ENCODE measurements around the gene CELF2. TPM values are rescaled to one million over a fixed set of nuclear protein-coding genes. Genes with fewer than 3 reads are reported as not detected.
A peak's percentile ranks its signal among the peaks of the same experiment; 100 is the strongest.
"Not testable (repeated sequence)": the region's sequence is repeated elsewhere in the genome, so short reads cannot be mapped to it uniquely, and the experiment has no call there.

CELF2 gene
- 10 to 100 TPM in 3 of 4 donors, 1 to 10 TPM in 1; 9.8 to 11.3 (median 10.6) TPM for polyA plus RNA-seq (ENCODE audit: insufficient read length in 4 of 4)

DNA sequence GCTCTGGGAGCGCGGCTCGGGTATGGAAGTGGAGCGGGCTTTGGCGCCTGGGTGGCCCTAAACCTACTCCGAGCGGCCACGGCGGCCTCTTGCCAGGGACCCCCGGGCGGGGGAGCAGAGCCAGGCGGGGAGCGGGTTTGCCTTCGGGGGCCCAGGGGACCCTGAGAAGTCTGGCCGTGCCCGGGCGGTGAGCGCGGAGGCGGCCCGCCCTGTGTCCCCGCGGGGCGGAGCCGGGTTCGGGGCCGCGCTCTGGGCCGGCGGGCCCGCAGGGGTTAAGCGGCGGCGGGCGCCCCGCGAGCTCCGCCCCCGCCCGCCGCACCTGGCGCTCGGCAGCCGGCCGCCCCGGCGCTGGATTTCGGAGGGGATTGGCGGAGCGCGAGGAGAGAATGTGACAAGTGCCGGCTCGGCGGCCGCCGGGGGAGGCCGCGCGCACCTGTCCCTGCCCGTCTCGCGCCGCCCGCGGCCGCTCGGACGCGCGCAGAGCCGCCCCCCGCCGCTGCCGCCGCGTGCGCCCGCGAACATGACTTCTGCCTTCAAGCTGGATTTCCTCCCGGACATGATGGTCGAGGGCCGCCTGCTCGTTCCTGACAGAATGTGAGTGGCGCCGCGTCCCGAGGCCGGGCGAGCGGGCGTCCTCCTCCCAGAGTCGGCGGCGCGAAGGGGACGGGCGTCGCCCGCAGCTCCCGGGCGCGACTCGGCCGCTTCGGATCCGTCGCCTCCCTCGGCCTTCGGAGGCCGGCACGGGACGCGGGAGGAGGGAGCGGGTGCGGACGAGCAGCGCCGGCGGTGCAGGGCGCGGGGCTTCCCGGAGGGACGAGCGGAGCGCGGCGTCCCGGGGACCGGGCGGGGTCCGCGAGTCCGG lies at the start of gene CELF2:
CELF2 (plus strand) TSS at position 303 of the 862 bp plus-strand sequence; CDS start at position 521, 218 bp downstream.
- peak in 1 of 4 donors; percentile 15 for DNase-seq (ENCODE audit: low read depth in 4 of 4, low spot score in 2 of 4)

GRCh38 chr10:10968257-10968588 lies 49.4 kb upstream of the CELF2 start:
- DNase-seq (ENCODE audit: low read depth in 4 of 4, low spot score in 2 of 4), result no peak

GRCh38 chr10:10973310-10973709 lies 44.4 kb upstream of the CELF2 start:
- no peak for DNase-seq (ENCODE audit: low read depth in 4 of 4, low spot score in 2 of 4)

- no peak for DNase-seq (ENCODE audit: low read depth in 4 of 4, low spot score in 2 of 4)
These were observed 42.0 kb upstream of the CELF2 start for GRCh38 chr10:10975647-10976046.

GRCh38 chr10:10976652-10977051 lies 41.0 kb upstream of the CELF2 start:
- DNase-seq (ENCODE audit: low read depth in 4 of 4, low spot score in 2 of 4), result no peak

DNA sequence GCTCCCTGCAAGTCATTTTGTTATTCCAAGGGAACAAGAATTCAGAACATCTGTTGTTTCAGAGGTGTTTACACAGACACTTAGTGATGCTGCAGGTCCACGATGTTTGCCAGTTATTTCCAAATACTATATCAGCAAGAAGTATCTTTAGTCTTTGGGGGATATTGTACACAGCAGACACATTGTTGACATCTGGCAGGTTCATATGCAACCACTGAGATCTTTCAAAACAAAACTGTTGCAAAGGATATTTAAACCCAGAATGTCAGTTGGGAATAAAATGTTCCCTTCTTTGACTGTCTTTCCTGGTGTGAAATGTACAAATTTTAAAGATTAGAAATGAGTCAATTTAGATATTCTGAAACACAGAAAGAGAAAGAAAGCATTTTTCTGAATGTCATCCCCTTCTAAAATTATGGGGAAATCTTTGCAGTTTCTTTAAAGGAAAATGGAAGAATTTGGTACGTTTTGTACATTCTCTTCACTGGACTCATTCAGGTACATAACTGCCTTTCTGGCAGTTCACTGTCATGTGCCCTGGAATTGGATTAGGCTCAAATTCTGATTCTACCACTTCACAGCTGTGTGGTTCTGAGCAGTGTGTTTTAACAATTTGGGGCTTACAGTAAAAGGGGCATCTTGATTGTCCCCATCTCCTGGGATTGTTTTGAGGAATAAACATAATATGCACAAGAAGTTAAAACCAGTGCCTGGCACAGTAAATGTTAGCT lies 40.3 kb upstream of the CELF2 start:
- DNase-seq (ENCODE audit: low read depth in 4 of 4, low spot score in 2 of 4), result no peak

- DNase-seq (ENCODE audit: low read depth in 4 of 4, low spot score in 2 of 4), result no peak
These were observed 39.7 kb upstream of the CELF2 start for GRCh38 chr10:10977978-10978377.

DNA sequence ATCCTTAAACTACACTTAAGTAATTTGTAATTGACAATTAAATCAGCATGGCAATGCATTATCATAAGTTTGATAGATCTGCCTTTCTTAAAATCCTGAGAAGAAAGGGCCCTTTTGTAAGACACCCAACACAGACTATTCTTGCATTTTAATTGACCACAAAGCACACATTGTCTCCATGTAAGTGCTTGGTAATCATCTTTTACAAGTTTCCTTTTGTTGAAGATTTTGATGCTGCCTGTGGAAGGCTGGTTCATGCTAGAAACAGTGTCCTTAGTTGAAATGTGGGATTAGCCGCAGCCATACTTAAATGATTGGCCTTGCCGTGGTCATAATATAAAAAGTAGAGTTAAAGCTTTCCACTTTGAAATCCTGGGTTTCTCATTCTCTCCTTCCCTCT lies 32.3 kb upstream of the CELF2 start:
- DNase-seq (ENCODE audit: low read depth in 4 of 4, low spot score in 2 of 4), result no peak

DNA sequence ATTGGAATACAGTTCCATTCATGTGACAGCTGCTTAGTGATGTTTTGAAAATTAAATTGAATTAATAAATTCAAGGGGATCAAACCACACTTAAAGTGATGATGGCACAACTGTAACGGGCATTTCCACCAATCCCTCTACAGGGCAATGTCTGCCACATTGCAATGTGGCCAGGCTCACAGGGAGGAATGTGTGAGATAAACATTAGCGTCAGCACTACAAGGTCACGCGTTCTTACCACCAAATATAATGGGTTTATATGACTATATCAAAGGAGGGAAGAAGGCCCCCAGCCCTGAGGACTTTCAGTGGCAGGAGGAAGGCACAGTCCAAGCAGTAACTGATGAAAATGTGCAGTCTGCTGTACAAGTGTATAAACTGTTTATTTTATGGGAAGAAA lies 31.1 kb upstream of the CELF2 start:
- DNase-seq (ENCODE audit: low read depth in 4 of 4, low spot score in 2 of 4), result no peak

DNA sequence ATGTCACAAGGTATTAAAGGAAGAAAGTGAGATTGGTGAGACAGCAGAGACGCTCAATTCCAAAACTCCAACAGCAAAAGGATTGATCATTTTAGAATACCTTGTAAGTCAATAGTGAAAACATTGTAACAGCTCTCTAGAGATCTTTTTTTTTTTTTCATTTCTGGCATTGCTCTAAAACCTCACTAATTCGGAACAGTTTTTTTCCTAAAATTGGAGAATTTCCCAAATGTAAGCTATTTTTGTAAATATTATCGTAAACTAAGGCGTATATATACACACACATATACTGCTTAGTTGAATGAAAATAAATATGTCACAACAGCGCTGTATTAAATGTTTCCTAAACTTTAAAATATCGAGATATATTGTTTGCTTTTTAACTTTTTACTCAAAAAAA lies 30.6 kb upstream of the CELF2 start:
- DNase-seq (ENCODE audit: low read depth in 4 of 4, low spot score in 2 of 4), result no peak

DNA sequence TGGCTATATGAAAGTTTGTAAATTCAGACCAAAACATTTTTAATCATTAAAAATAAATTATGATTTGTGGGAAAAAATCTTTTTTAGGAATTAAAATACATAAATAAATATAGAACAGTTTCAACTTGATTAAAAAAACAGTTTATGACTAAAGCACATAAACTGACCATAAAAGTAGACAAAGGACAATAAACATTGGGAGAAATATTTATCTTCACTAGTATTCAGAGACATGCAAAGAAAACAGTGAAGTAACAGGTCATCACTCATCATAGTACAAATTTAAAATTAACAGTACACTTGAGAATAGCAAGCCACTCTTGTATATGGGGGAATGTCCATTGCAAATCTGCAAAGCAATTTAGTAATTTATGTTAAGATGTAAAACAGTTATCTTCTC lies 28.0 kb upstream of the CELF2 start:
- DNase-seq (ENCODE audit: low read depth in 4 of 4, low spot score in 2 of 4), result no peak

DNA sequence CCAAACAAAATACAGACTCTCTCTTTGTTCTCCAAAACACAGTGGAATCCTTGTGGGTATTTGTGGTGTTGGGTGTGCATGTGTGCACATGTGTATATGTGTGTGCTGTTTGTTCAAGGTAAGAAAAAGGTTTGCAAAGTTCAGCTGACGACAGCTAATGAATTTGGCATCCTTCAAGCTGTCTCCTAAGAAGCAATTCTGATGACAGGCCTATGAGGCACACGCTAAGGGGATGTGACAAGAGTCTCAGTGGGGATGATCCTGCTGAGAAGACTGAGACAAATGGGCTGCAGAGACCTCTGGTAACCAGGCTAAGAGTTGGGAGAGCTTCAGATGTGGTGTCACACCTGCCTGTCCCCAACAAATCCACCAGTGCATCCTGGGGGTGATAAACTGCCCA lies 26.5 kb upstream of the CELF2 start:
- DNase-seq (ENCODE audit: low read depth in 4 of 4, low spot score in 2 of 4), result no peak

GRCh38 chr10:10992072-10992471 lies 25.6 kb upstream of the CELF2 start:
- DNase-seq (ENCODE audit: low read depth in 4 of 4, low spot score in 2 of 4), result no peak

- no peak for DNase-seq (ENCODE audit: low read depth in 4 of 4, low spot score in 2 of 4)
These were observed 24.5 kb upstream of the CELF2 start for GRCh38 chr10:10992961-10993714.

GRCh38 chr10:10993785-10994184 lies 23.9 kb upstream of the CELF2 start:
- no peak for DNase-seq (ENCODE audit: low read depth in 4 of 4, low spot score in 2 of 4)

GRCh38 chr10:10994360-10994759 lies 23.3 kb upstream of the CELF2 start:
- no peak for DNase-seq (ENCODE audit: low read depth in 4 of 4, low spot score in 2 of 4)

- DNase-seq (ENCODE audit: low read depth in 4 of 4, low spot score in 2 of 4), result no peak
These were observed 22.6 kb upstream of the CELF2 start for GRCh38 chr10:10995120-10995519.

- no peak for DNase-seq (ENCODE audit: low read depth in 4 of 4, low spot score in 2 of 4)
These were observed 20.6 kb upstream of the CELF2 start for GRCh38 chr10:10996966-10997620.

DNA sequence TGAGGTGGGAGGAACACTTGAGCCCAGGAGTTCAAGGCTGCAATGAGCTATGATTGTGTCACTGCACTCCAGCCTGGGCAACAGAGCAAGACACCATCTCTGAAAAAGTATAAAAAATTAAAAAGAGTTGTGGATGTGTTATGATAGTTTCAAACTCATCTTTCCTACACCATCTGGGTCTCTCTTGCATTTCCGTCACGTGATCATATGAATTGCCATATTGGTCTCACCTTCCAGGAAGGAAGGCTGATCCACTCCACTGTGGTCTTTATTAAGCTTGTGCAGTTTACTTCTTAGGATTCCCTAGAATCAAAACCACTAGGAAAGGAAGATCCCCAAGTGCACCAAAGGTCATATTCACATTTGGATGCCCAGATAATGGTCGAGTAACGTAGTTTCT lies 18.2 kb upstream of the CELF2 start:
- DNase-seq (ENCODE audit: low read depth in 4 of 4, low spot score in 2 of 4), result not testable (repeated sequence)

DNA sequence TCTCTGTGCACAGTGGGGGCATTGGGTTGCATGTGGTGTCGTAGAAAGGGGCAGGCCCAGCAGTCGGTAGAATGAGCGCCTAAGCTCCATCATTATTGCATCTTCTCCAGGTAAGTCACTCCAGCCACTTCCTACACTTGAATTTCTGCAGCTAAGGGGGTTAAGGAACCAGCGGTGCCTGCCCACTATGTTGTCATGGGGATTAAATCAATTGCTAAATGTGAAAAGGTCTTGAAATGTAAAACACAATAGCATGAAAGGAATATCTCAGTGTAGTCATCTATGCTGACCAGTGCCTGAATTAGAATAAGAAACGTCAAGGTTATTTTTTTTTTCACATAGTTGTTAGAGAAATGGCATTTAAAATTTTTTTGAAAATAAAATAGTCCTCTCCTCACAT lies 15.2 kb upstream of the CELF2 start:
- DNase-seq (ENCODE audit: low read depth in 4 of 4, low spot score in 2 of 4), result no peak

DNA sequence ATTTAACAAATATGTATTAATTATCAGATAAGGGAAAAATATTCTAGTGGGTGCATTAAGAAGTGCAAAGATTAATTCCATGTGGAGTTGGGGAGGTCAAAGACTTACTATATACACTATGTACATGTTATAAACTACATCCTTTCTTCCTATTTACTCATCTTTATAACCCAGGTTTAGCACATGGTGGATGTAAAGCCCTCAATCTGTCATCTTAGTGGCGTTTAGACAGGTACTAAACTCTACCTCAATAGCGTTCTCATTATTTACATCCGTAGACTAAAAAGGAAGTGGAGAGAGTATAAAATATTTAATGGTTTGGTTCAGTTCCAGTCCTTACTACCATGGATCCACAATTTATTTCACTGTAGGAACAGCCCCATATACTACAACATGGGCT lies 14.8 kb upstream of the CELF2 start:
- no peak for DNase-seq (ENCODE audit: low read depth in 4 of 4, low spot score in 2 of 4)
